H1 (cell line): Measurements from ENCODE around the gene TAGLN3. TPM values are rescaled to one million over a fixed set of nuclear protein-coding genes. Genes with fewer than 3 reads are reported as not detected.

Source experiments
- CBX8 ChIP-seq: fragments of 300-800, 300-1000 bp; sonication (generic); IDR thresholded peaks from 2 replicates; pipeline ENCODE4 v1.7.1; 2016; ENCODE audit warnings: low read depth, low read length, borderline replicate concordance
- GABPA ChIP-seq: IDR thresholded peaks from 2 replicates; pipeline ENCODE4 v1.6.1; 2011; ENCODE audit warnings: mild to moderate bottlenecking, low read length, moderate library complexity, borderline replicate concordance; ENCODE audit not compliant: insufficient read depth
- JUND ChIP-seq: IDR thresholded peaks from 2 replicates; pipeline ENCODE4 v1.6.1; 2011; ENCODE audit warnings: mild to moderate bottlenecking, improper control_type of control experiment, low read length
- KDM1A ChIP-seq: fragments of 200-600, 300-600 bp; sonication (generic); IDR thresholded peaks from 2 replicates; pipeline ENCODE4 v1.7.1; 2016; ENCODE audit warnings: mild to moderate bottlenecking, low read length, borderline replicate concordance
- NRF1 ChIP-seq: IDR thresholded peaks from 2 replicates; pipeline ENCODE4 v1.6.1; 2011; ENCODE audit warnings: mild to moderate bottlenecking, low read depth, low read length, improper control_type of control experiment
- RAD21 ChIP-seq, 2 experiments: IDR thresholded peaks in 1 of 2; conservative IDR thresholded peaks in 1 of 2; 2 replicates each; pipeline ENCODE4 v1.6.1; 2011; ENCODE audit warnings: low read depth in 2 of 2, low read length in 2 of 2, improper control_type of control experiment in 1 of 2, inconsistent platforms in 1 of 2, mild to moderate bottlenecking in 1 of 2, moderate library complexity in 1 of 2
- RBBP5 ChIP-seq: IDR thresholded peaks from 2 replicates; pipeline ENCODE4 v1.7.1; 2012; ENCODE audit warnings: low read depth, mild to moderate bottlenecking, inconsistent platforms, low read length, moderate library complexity, borderline replicate concordance
- SP1 ChIP-seq: IDR thresholded peaks from 2 replicates; pipeline ENCODE4 v1.6.1; 2011; ENCODE audit warnings: low read depth, low read length
- SP2 ChIP-seq: IDR thresholded peaks from 2 replicates; pipeline ENCODE4 v1.6.1; 2012; ENCODE audit warnings: mild to moderate bottlenecking, low read length, inconsistent platforms
- polyA plus RNA-seq, 7 experiments: library from polyadenylated mRNA; depleted of rRNA in 3 of 7; stranded (reverse) in 5 of 7; unstranded in 2 of 7; fragments of >200 nt in 5 of 7; fragments of 200-250 nt in 2 of 7; gene quantifications; 1 replicate in 5 of 7; 2 replicates in 1 of 7; 4 replicates in 1 of 7; pipeline versions ENCODE4 v1.2.1 to v1.2.3, GENCODE V29; 2011 to 2013; ENCODE audit warnings: missing spikeins in 2 of 7, mixed read lengths in 2 of 7
- total RNA-seq: library from RNA; stranded (reverse); fragmentation: NEBNext Ultra II Directional; extraction: Animal tissue kit (Norgen Biotek cat#: 25700); gene quantifications from 2 replicates; pipeline ENCODE4 v1.2.1, GENCODE V29; 2021

TAGLN3 gene
- total and polyA plus RNA-seq, 2 of the 8 experiments (the other 6 are each of a cell fraction or from before 2014, with no cell fraction given): 6.3 to 7.5 TPM

DNA sequence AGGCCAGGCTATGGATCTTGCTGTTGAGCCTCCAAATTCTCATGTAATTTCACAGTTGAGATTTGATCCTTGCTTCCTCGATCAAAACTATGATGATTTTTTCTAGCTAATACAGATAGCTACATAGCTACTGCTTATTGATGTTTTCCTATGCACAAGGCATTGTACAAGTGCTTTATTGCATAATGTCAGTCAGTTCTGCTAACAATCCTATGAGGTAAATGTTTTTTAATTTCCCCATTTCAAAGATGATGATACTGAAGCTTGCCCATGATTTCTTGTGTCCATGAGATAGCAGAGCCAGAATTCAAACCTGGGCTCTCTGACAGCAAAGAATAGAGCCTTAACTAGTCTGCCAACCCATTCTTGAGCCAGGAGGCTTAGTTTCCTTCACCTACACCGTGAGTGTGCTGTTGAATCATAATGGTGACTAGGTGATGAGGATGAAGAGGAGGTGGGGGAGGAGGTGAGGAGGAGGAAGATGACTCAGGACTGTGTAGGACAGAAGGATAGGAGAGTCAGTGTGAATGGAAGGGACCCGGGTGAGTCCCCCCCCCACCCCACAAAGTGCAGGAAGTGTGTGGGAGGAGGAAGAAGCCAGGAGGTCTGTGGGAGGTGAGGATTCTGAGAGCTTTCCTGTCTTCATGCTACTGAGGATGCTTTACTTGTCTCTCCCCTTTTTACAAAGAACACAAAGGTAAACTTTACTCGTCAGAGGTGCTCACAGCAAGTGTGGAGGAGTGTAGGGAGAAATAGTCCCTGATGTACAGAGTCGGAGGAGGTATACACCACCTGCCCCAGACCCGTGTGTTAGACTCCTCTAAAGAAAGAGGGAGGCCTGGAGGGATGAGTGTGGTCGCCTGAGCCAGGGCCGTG lies 3.6 kb downstream of the TAGLN3 start (continued):
- no peak for TF ChIP-seq SP1
- TF ChIP-seq KDM1A: no peak
- no peak for TF ChIP-seq NRF1
- TF ChIP-seq RBBP5: no peak
- no peak for TF ChIP-seq CBX8
- no peak for TF ChIP-seq GABPA
- no peak for TF ChIP-seq JUND
- no peak for TF ChIP-seq SP2
- no peak for TF ChIP-seq RAD21 (IDR thresholded peaks at IDR 0.05 in 1 of 2, conservative IDR thresholded peaks at IDR 0.05 in 1 of 2; ENCODE audit: low read depth in 2 of 2, low read length in 2 of 2)
